Mesenchymal stem cell (in vitro differentiated cells and primary cell): ENCODE measurements around the gene CHST15.

Experiments used
- DNase-seq: peaks from one replicate; pipeline ENCODE4 v3.0.0-alpha.2; 2013
- H2AFZ ChIP-seq: one replicate; pipeline ENCODE4 v1.6.1; 2013; ENCODE audit warnings: low read depth, mild to moderate bottlenecking, control low read depth, inconsistent platforms, low read length, moderate library complexity
- H2AK5ac ChIP-seq: 2 replicates; pipeline ENCODE4 v1.6.1; 2013; ENCODE audit warnings: low read length, moderate library complexity, mild to moderate bottlenecking, inconsistent platforms; ENCODE audit not compliant: severe bottlenecking
- H2BK120ac ChIP-seq: one replicate; pipeline ENCODE4 v1.6.1; 2013; ENCODE audit warnings: low read depth, mild to moderate bottlenecking, inconsistent platforms, low read length, moderate library complexity
- H2BK12ac ChIP-seq, 2 experiments: one replicate each; pipeline ENCODE4 v1.6.1; 2013; ENCODE audit warnings: inconsistent platforms in 2 of 2, low read length in 2 of 2, mild to moderate bottlenecking in 2 of 2, moderate library complexity in 2 of 2, control low read depth in 1 of 2
- H2BK15ac ChIP-seq: one replicate; pipeline ENCODE4 v1.6.1; 2013; ENCODE audit warnings: mild to moderate bottlenecking, low read depth, inconsistent platforms; ENCODE audit not compliant: poor library complexity, severe bottlenecking
- H2BK5ac ChIP-seq: 2 replicates; pipeline ENCODE4 v1.6.1; 2013; ENCODE audit warnings: low read depth, mild to moderate bottlenecking, low read length, control low read depth, inconsistent platforms; ENCODE audit not compliant: poor library complexity, severe bottlenecking
- H3K14ac ChIP-seq, 2 experiments: one replicate each; pipeline ENCODE4 v1.6.1; 2013; ENCODE audit warnings: inconsistent platforms in 2 of 2, low read length in 2 of 2, control low read depth in 1 of 2, mild to moderate bottlenecking in 1 of 2, moderate library complexity in 1 of 2
- H3K18ac ChIP-seq, 2 experiments: one replicate each; pipeline ENCODE4 v1.6.1; 2013; ENCODE audit warnings: inconsistent platforms in 2 of 2, low read length in 2 of 2, control low read depth in 1 of 2, low read depth in 1 of 2, mild to moderate bottlenecking in 1 of 2
- H3K23ac ChIP-seq, 2 experiments: one replicate each; pipeline ENCODE4 v1.6.1; 2013; ENCODE audit warnings: inconsistent platforms in 2 of 2, low read length in 2 of 2, mild to moderate bottlenecking in 2 of 2, moderate library complexity in 2 of 2, control low read depth in 1 of 2
- H3K27ac ChIP-seq: 2 replicates; pipeline ENCODE4 v1.5.1; 2013; ENCODE audit warnings: mild to moderate bottlenecking, moderate library complexity, low read length, control low read depth, inconsistent platforms; ENCODE audit not compliant: poor library complexity, severe bottlenecking
- H3K27me3 ChIP-seq, 2 experiments: 2 replicates each; pipeline versions ENCODE4 v1.6.1 to v1.7.0; 2013; ENCODE audit warnings: low read length in 2 of 2, mild to moderate bottlenecking in 2 of 2, moderate library complexity in 2 of 2, control low read depth in 1 of 2, inconsistent platforms in 1 of 2; ENCODE audit not compliant: control insufficient read depth in 1 of 2, insufficient read depth in 1 of 2
- H3K36me3 ChIP-seq, 2 experiments: 2 replicates each; pipeline versions ENCODE4 v1.6.1 to v1.7.0; 2013; ENCODE audit warnings: low read length in 2 of 2, control low read depth in 1 of 2, inconsistent platforms in 1 of 2, low read depth in 1 of 2, mild to moderate bottlenecking in 1 of 2; ENCODE audit not compliant: insufficient read depth in 2 of 2, control insufficient read depth in 1 of 2
- H3K4ac ChIP-seq, 2 experiments: one replicate each; pipeline ENCODE4 v1.6.1; 2013; ENCODE audit warnings: inconsistent platforms in 2 of 2, low read length in 2 of 2, mild to moderate bottlenecking in 2 of 2, moderate library complexity in 2 of 2, control low read depth in 1 of 2, low read depth in 1 of 2
- H3K4me1 ChIP-seq: 2 replicates; pipeline ENCODE4 v1.6.1; 2013; ENCODE audit warnings: low read depth, low read length, control low read depth; ENCODE audit not compliant: control insufficient read depth, insufficient read depth
- H3K4me2 ChIP-seq: 2 replicates; pipeline ENCODE4 v1.6.1; 2013; ENCODE audit warnings: low read length, mild to moderate bottlenecking, inconsistent platforms; ENCODE audit not compliant: poor library complexity, severe bottlenecking
- H3K4me3 ChIP-seq, 2 experiments: 2 replicates each; pipeline versions ENCODE4 v1.5.1 to v1.7.0; 2013; ENCODE audit warnings: low read length in 2 of 2, mild to moderate bottlenecking in 2 of 2, control low read depth in 1 of 2, low read depth in 1 of 2; ENCODE audit not compliant: insufficient read depth in 1 of 2
- H3K79me1 ChIP-seq: replicated peaks from 2 replicates; pipeline ENCODE4 v1.6.1; 2013; ENCODE audit warnings: mild to moderate bottlenecking, control low read depth, low read length, inconsistent platforms; ENCODE audit not compliant: poor library complexity, severe bottlenecking
- H3K9ac ChIP-seq: 2 replicates; pipeline ENCODE4 v1.7.0; 2013; ENCODE audit warnings: mild to moderate bottlenecking, low read length, moderate library complexity
- H3K9me3 ChIP-seq: 2 replicates; pipeline ENCODE4 v1.7.0; 2013; ENCODE audit warnings: mild to moderate bottlenecking, low read length; ENCODE audit not compliant: control insufficient read depth
- H4K8ac ChIP-seq: one replicate; pipeline ENCODE4 v1.6.1; 2013; ENCODE audit warnings: inconsistent platforms, mild to moderate bottlenecking, low read length, moderate library complexity
- H4K91ac ChIP-seq: one replicate; pipeline ENCODE4 v1.6.1; 2013; ENCODE audit warnings: mild to moderate bottlenecking, low read length, inconsistent platforms
- WGBS: methylation state at CpG from one replicate; pipeline ENCODE4 v1.1.7; 2013; ENCODE audit warnings: mixed read lengths; 5-methylcytosine and 5-hydroxymethylcytosine counted together

The CHST15 gene

DNA sequence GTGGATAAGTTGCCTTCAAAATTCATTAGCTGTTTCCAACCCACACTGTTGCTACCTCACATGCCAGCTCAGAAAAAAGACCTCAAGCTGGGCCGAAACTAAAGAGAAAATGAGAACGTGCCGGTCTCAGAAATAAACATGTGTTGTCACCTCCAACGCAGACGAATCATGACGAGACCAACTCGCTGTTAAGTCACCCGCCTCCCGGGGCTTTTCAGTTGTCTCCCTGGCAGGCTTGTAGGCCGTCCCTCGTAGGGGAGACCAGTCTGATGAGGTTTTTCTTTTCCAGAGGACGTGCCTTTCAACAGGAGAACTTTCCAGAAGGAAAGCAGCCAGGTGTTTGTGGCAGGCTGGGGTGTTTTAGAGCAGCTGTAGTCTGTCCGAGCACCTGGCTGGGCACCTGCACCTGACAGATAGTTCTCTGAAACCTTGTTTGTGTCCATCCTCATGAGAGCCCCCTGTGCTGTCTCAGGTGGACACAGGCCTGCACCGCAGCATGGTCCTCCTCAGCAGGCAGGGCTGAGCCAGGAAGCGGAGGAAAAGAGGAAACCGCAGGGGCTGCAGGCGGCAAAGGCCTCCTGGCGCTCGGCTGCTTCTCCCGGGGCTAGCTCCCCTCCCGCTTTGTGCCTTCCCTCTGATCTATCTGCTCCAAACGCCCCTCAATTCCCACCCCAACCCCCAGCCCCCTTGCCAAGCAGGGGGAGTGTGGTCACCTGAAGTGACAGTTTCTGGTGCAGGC, 78.8 kb downstream of the CHST15 start:
- no peak overlapping the region for H3K4me2 ChIP-seq
- WGBS: 86% methylated on average over 19 of the region's 22 CpGs

DNA sequence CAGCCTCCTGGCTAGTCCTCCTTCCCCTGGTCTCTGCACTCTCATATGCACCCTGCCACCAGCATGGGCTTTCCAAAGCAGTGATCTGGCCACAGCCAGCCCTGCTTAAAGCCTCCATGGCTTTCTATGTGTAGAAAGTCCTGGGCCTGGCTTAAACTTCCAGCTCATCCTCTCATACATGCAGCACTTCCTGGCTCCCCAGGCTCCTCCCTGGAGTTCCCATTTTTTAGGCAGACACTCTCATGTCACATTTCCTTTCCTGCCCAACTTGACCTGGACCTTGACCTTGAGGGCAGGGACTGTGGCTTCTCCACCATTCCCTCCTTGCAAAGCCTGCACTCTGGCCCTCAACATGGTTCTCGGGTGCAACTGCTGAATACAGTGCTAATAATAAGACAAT, 79.5 kb downstream of the CHST15 start:
- no peak overlapping the region for H3K14ac ChIP-seq
- H2BK12ac ChIP-seq: no peak overlapping the region
- peaks cover 8% of the 10 kb centered on the region for H3K79me1 ChIP-seq
- H2AK5ac ChIP-seq: no peak overlapping the region
- no peaks in the 10 kb centered on the region for H3K27me3 ChIP-seq
- no peak overlapping the region for H2BK120ac ChIP-seq
- H2BK15ac ChIP-seq: no peak overlapping the region
- H3K36me3 ChIP-seq: peaks cover 13 to 76% of the 10 kb centered on the region in 2 experiments
- no peak overlapping the region for H2BK5ac ChIP-seq
- H3K9me3 ChIP-seq: no peaks in the 10 kb centered on the region
- WGBS: no CpG with 5 or more reads among the region's 1 CpG
- H4K91ac ChIP-seq: no peak overlapping the region
- H3K27ac ChIP-seq: no peak overlapping the region
- DNase-seq: no peak
- no peak overlapping the region for H3K4ac ChIP-seq
- no peak overlapping the region for H3K18ac ChIP-seq
- no peak overlapping the region for H4K8ac ChIP-seq
- no peak overlapping the region for H3K4me3 ChIP-seq
- H2AFZ ChIP-seq: no peak overlapping the region
- H3K4me1 ChIP-seq: peaks cover 5% of the 10 kb centered on the region
- H3K9ac ChIP-seq: no peak overlapping the region
- no peak overlapping the region for H3K4me2 ChIP-seq
- no peak overlapping the region for H3K23ac ChIP-seq

More for the DNA sequence above, 78.8 kb downstream of the CHST15 start:
- no peak overlapping the region for H3K14ac ChIP-seq
- no peak overlapping the region for H3K23ac ChIP-seq
- H2BK120ac ChIP-seq: no peak overlapping the region
- H3K9me3 ChIP-seq: no peaks in the 10 kb centered on the region
- no peak for DNase-seq
- H3K4me1 ChIP-seq: peaks cover 5% of the 10 kb centered on the region
- no peak overlapping the region for H2AFZ ChIP-seq
- no peak overlapping the region for H2AK5ac ChIP-seq
- no peak overlapping the region for H2BK5ac ChIP-seq
- no peak overlapping the region for H3K27ac ChIP-seq
- H3K27me3 ChIP-seq: no peaks in the 10 kb centered on the region
- H3K79me1 ChIP-seq: peaks cover 8% of the 10 kb centered on the region
- H4K8ac ChIP-seq: no peak overlapping the region
- H3K4me3 ChIP-seq: no peak overlapping the region
- H2BK12ac ChIP-seq: no peak overlapping the region
- H3K9ac ChIP-seq: no peak overlapping the region
- H3K18ac ChIP-seq: no peak overlapping the region
- H3K36me3 ChIP-seq: peaks cover 10 to 79% of the 10 kb centered on the region in 2 experiments
- peak overlapping the region; percentile 26 for H2BK15ac ChIP-seq
- H4K91ac ChIP-seq: no peak overlapping the region
- H3K4ac ChIP-seq: no peak overlapping the region

DNA sequence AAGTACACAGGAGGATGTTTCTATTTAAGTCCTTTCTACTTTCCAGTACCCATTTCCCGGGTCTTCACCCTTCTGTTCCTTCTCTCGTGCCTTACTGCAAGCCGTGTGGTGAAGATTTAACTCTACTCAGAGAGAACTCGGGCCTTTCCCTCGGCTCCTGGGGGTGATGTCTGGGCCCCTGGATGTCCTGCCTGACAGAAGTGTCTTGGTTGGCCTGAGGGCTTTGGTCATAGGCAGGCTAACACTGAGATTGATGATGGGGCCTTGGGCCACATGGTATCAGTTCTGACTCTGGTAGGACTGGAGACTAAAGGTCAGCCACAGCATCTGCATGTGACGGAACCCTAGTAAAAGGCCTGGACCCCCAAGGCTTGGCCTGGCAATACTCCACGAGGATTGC, 80.4 kb downstream of the CHST15 start:
- Histone ChIP-seq H3K4me2 (no peak overlapping the region), H2AK5ac (no peak overlapping the region), H2AFZ (no peak overlapping the region), H3K79me1 (peaks cover 15% of the 10 kb centered on the region), H3K36me3 (peaks cover 13 to 76% of the 10 kb centered on the region in 2 experiments), H3K9ac (no peak overlapping the region), H3K23ac (no peak overlapping the region), H2BK120ac (no peak overlapping the region), H4K8ac (no peak overlapping the region), H4K91ac (no peak overlapping the region), H2BK15ac (no peak overlapping the region), H3K27me3 (no peaks in the 10 kb centered on the region), H3K4ac (no peak overlapping the region), H3K4me1 (peaks cover 5% of the 10 kb centered on the region), H3K14ac (no peak overlapping the region), H2BK5ac (no peak overlapping the region), H3K9me3 (no peaks in the 10 kb centered on the region), H3K18ac (no peak overlapping the region), H2BK12ac (no peak overlapping the region), H3K27ac (no peak overlapping the region), H3K4me3 (no peak overlapping the region)
- DNase-seq: no peak
- 92% methylated on average over 7 of the region's 7 CpGs for WGBS

DNA sequence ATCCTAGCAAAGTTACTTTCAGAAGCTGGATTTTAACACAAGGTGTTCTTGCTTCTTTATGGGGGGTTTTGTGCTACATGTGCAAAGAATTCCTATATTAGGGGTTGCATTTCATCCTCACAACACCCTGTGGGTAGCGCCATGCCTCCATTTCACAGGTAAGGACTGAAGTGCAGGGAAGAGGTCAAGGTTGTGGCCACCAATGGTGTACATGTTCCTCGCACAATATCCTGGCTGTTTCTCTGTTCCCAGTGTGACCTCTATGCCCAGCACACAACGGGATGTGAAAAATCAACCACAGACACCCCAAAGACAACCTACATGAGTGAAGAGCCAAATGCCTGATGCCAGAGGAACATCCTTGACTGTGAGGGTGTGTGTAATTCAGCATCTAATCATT, 80.8 kb downstream of the CHST15 start:
- Histone ChIP-seq H3K4me3 (no peak overlapping the region), H3K36me3 (peaks cover 13 to 72% of the 10 kb centered on the region in 2 experiments), H3K18ac (no peak overlapping the region), H2BK5ac (no peak overlapping the region), H3K4ac (no peak overlapping the region), H2BK15ac (no peak overlapping the region), H3K9ac (no peak overlapping the region), H2AFZ (no peak overlapping the region), H3K4me1 (peaks cover 5% of the 10 kb centered on the region), H4K91ac (no peak overlapping the region), H3K27me3 (no peaks in the 10 kb centered on the region), H3K4me2 (no peak overlapping the region), H3K79me1 (peaks cover 15% of the 10 kb centered on the region), H3K27ac (no peak overlapping the region), H2BK120ac (no peak overlapping the region), H2BK12ac (no peak overlapping the region), H2AK5ac (no peak overlapping the region), H3K9me3 (no peaks in the 10 kb centered on the region), H3K14ac (no peak overlapping the region), H4K8ac (no peak overlapping the region), H3K23ac (no peak overlapping the region)
- WGBS: 54% methylated on average over 2 of the region's 3 CpGs
- no peak for DNase-seq
